H1 (cell line): Measurements from ENCODE around the gene TUBB2B. TPM values are rescaled to one million over a fixed set of nuclear protein-coding genes. Genes with fewer than 3 reads are reported as not detected.

Source experiments
- CTCF ChIA-PET: fragments of 300-600 bp; sonication (Branson Sonifier 250); formaldehyde crosslinking; loops from one replicate; lab custom pipeline; 2021; ENCODE audit not compliant: partially characterized antibody; lab: Charles Lee
- POLR2A ChIA-PET: fragments of 300-600 bp; sonication (Branson Sonifier 250); formaldehyde crosslinking; loops from one replicate; lab custom pipeline; 2021; ENCODE audit warnings: inconsistent platforms; ENCODE audit not compliant: partially characterized antibody; lab: Charles Lee
- DNase-seq, 2 experiments: peaks; one replicate each; pipeline versions ENCODE4 v3.0.0 to v3.0.0-alpha.2; 2010 to 2022; ENCODE audit warnings: low spot score in 2 of 2, low read depth in 1 of 2, mixed read lengths in 1 of 2
- FAIRE-seq: peaks from 2 replicates; lab custom pipeline; 2011; peaks lifted over from hg19 to GRCh38; lab: Jason Lieb, UNC
- H2AFZ ChIP-seq: 2 replicates; pipeline ENCODE4 v1.8.1; 2012; ENCODE audit warnings: low read length, inconsistent platforms
- H2AK5ac ChIP-seq: 2 replicates; pipeline ENCODE4 v1.6.1; 2013; ENCODE audit warnings: low read depth, low read length
- H2BK120ac ChIP-seq: replicated peaks from 2 replicates; pipeline ENCODE3; 2013; ENCODE audit warnings: low read depth, low read length, inconsistent platforms
- H2BK12ac ChIP-seq: 2 replicates; pipeline ENCODE4 v1.6.1; 2013; ENCODE audit warnings: low read depth, low read length
- H2BK15ac ChIP-seq: 2 replicates; pipeline ENCODE4 v1.6.1; 2013; ENCODE audit warnings: low read length
- H2BK20ac ChIP-seq: 2 replicates; pipeline ENCODE4 v1.6.1; 2013; ENCODE audit warnings: low read length
- H2BK5ac ChIP-seq: 2 replicates; pipeline ENCODE4 v1.6.1; 2013; ENCODE audit warnings: low read depth, low read length
- H3K14ac ChIP-seq: 2 replicates; pipeline ENCODE4 v1.6.1; 2013; ENCODE audit warnings: inconsistent platforms; ENCODE audit not compliant: insufficient read length
- H3K18ac ChIP-seq: 2 replicates; pipeline ENCODE4 v1.6.1; 2013; ENCODE audit warnings: low read length; ENCODE audit errors: extremely low read depth
- H3K23ac ChIP-seq: 2 replicates; pipeline ENCODE4 v1.6.1; 2013; ENCODE audit warnings: inconsistent platforms; ENCODE audit not compliant: insufficient read length
- H3K23me2 ChIP-seq: 2 replicates; pipeline ENCODE4 v1.6.1; 2013; ENCODE audit warnings: low read depth, low read length
- H3K27ac ChIP-seq: 2 replicates; pipeline ENCODE4 v1.6.1; 2011; ENCODE audit warnings: low read depth, low read length, inconsistent platforms
- H3K27me3 ChIP-seq, 4 experiments: replicated peaks in 1 of 4; 1 replicate in 1 of 4; 2 replicates in 3 of 4; pipeline versions ENCODE4 v1.6.1 to v1.8.1; 2011 to 2013; ENCODE audit warnings: low read length in 3 of 4, mild to moderate bottlenecking in 3 of 4, inconsistent platforms in 2 of 4, mixed read lengths in 2 of 4, moderate library complexity in 1 of 4; ENCODE audit not compliant: control insufficient read depth in 3 of 4, insufficient read depth in 3 of 4; ENCODE audit errors: extremely low read depth in 1 of 4
- H3K36me3 ChIP-seq, 4 experiments: 2 replicates each; pipeline versions ENCODE4 v1.6.1 to v1.8.1; 2011 to 2013; ENCODE audit warnings: mild to moderate bottlenecking in 4 of 4, low read length in 3 of 4, moderate library complexity in 2 of 4, control low read depth in 1 of 4, inconsistent platforms in 1 of 4; ENCODE audit not compliant: insufficient read depth in 4 of 4, control insufficient read depth in 2 of 4
- H3K4ac ChIP-seq: replicated peaks from 2 replicates; pipeline ENCODE3; 2013; ENCODE audit warnings: low read length, low read depth, mixed read lengths, inconsistent platforms; ENCODE audit not compliant: insufficient read length
- H3K4me1 ChIP-seq, 4 experiments: replicated peaks in 1 of 4; 1 replicate in 1 of 4; 2 replicates in 3 of 4; pipeline versions ENCODE4 v1.6.1 to v1.8.1; 2011 to 2013; ENCODE audit warnings: low read length in 3 of 4, inconsistent platforms in 2 of 4, mixed read lengths in 1 of 4; ENCODE audit not compliant: insufficient read depth in 4 of 4, control insufficient read depth in 3 of 4
- H3K4me2 ChIP-seq, 2 experiments: 2 replicates each; pipeline versions ENCODE4 v1.6.1 to v1.8.1; 2011 to 2013; ENCODE audit warnings: low read depth in 2 of 2, low read length in 2 of 2, control low read depth in 1 of 2, inconsistent platforms in 1 of 2, mild to moderate bottlenecking in 1 of 2; ENCODE audit not compliant: insufficient read depth in 1 of 2
- H3K4me3 ChIP-seq, 4 experiments: fragments of 200-600, 300-600 bp in 1 of 4; sonication (generic), shearing (Covaris generic), sonication (Bioruptor Twin) in 1 of 4; 2 replicates each; pipeline versions ENCODE4 v1.5.1 to v1.8.1; 2011 to 2016; ENCODE audit warnings: low read length in 4 of 4, low read depth in 3 of 4, control low read depth in 2 of 4, inconsistent platforms in 2 of 4, mild to moderate bottlenecking in 2 of 4, mixed read lengths in 1 of 4, moderate library complexity in 1 of 4; ENCODE audit not compliant: insufficient read depth in 2 of 4; ENCODE audit errors: extremely low read depth in 1 of 4
- H3K56ac ChIP-seq: replicated peaks from 2 replicates; pipeline ENCODE3; 2013; ENCODE audit warnings: low read depth, mild to moderate bottlenecking, mixed read lengths, low read length, inconsistent platforms; ENCODE audit not compliant: insufficient read length
- H3K79me1 ChIP-seq: 2 replicates; pipeline ENCODE4 v1.6.1; 2013; ENCODE audit warnings: low read depth, low read length, control low read depth
- H3K79me2 ChIP-seq, 2 experiments: 2 replicates each; pipeline versions ENCODE4 v1.6.1 to v1.8.1; 2012 to 2013; ENCODE audit warnings: low read length in 2 of 2, mild to moderate bottlenecking in 2 of 2, inconsistent platforms in 1 of 2; ENCODE audit not compliant: insufficient read depth in 2 of 2, control insufficient read depth in 1 of 2
- H3K9ac ChIP-seq, 4 experiments: replicated peaks in 1 of 4; 1 replicate in 1 of 4; 2 replicates in 3 of 4; pipeline versions ENCODE4 v1.6.1 to v1.8.1; 2011 to 2013; ENCODE audit warnings: low read depth in 3 of 4, low read length in 3 of 4, control low read depth in 2 of 4, mild to moderate bottlenecking in 2 of 4, moderate library complexity in 2 of 4, inconsistent platforms in 1 of 4; ENCODE audit errors: extremely low read depth in 1 of 4
- H3K9me3 ChIP-seq, 2 experiments: 2 replicates each; pipeline versions ENCODE4 v1.6.1 to v1.8.1; 2012 to 2013; ENCODE audit warnings: mild to moderate bottlenecking in 2 of 2, moderate library complexity in 2 of 2, control low read depth in 1 of 2, inconsistent platforms in 1 of 2, low read depth in 1 of 2, low read length in 1 of 2, mixed read lengths in 1 of 2; ENCODE audit not compliant: insufficient read depth in 2 of 2
- H4K20me1 ChIP-seq, 2 experiments: replicated peaks in 1 of 2; 2 replicates each; pipeline versions ENCODE3 to v1.8.1; 2011 to 2013; ENCODE audit warnings: inconsistent platforms in 2 of 2, low read length in 2 of 2, mild to moderate bottlenecking in 1 of 2; ENCODE audit not compliant: insufficient read depth in 2 of 2, control insufficient read depth in 1 of 2
- H4K5ac ChIP-seq: 2 replicates; pipeline ENCODE4 v1.6.1; 2013; ENCODE audit warnings: low read length, low read depth, mixed read lengths, inconsistent platforms; ENCODE audit not compliant: insufficient read length
- H4K8ac ChIP-seq: 2 replicates; pipeline ENCODE4 v1.8.0; 2013; ENCODE audit warnings: mild to moderate bottlenecking, moderate library complexity, low read length, inconsistent platforms; ENCODE audit not compliant: insufficient read depth; ENCODE audit errors: extremely low read depth
- H4K91ac ChIP-seq: replicated peaks from 2 replicates; pipeline ENCODE3; 2013; ENCODE audit warnings: low read length, mixed read lengths, inconsistent platforms; ENCODE audit not compliant: insufficient read length
- BACH1 ChIP-seq: IDR thresholded peaks from 2 replicates; pipeline ENCODE4 v1.6.1; 2012; ENCODE audit warnings: low read length, improper control_type of control experiment
- BCL11A ChIP-seq, 2 experiments: IDR thresholded peaks; one replicate each; pipeline ENCODE4 v1.6.1; 2011; ENCODE audit warnings: low read depth in 2 of 2, low read length in 2 of 2, mild to moderate bottlenecking in 2 of 2
- EZH2 ChIP-seq: fragments of 200-600 bp; sonication (generic); IDR thresholded peaks from 2 replicates; pipeline ENCODE4 v1.7.1; 2012; ENCODE audit warnings: low read depth, mild to moderate bottlenecking, moderate library complexity, low read length, inconsistent platforms; ENCODE audit not compliant: severe bottlenecking
- GTF2F1 ChIP-seq: IDR thresholded peaks from 2 replicates; pipeline ENCODE4 v1.6.1; 2012; ENCODE audit warnings: low read depth, low read length, improper control_type of control experiment, borderline replicate concordance
- JUN ChIP-seq: IDR thresholded peaks from 2 replicates; pipeline ENCODE4 v1.6.1; 2011; ENCODE audit warnings: low read depth, mild to moderate bottlenecking, improper control_type of control experiment, low read length
- JUND ChIP-seq: IDR thresholded peaks from 2 replicates; pipeline ENCODE4 v1.6.1; 2011; ENCODE audit warnings: mild to moderate bottlenecking, improper control_type of control experiment, low read length
- MAX ChIP-seq: IDR thresholded peaks from 2 replicates; pipeline ENCODE4 v1.6.1; 2012; ENCODE audit warnings: inconsistent platforms
- NRF1 ChIP-seq: IDR thresholded peaks from 2 replicates; pipeline ENCODE4 v1.6.1; 2011; ENCODE audit warnings: mild to moderate bottlenecking, low read depth, low read length, improper control_type of control experiment
- POLR2A ChIP-seq, 2 experiments: IDR thresholded peaks; 1 replicate in 1 of 2; 2 replicates in 1 of 2; pipeline ENCODE4 v1.6.1; 2011; ENCODE audit warnings: low read depth in 2 of 2, low read length in 2 of 2, mild to moderate bottlenecking in 2 of 2; ENCODE audit errors: control extremely low read depth in 1 of 2
- RXRA ChIP-seq: IDR thresholded peaks from 2 replicates; pipeline ENCODE4 v1.6.1; 2011; ENCODE audit warnings: low read depth, mild to moderate bottlenecking, low read length, moderate library complexity; ENCODE audit not compliant: insufficient read depth
- SIRT6 ChIP-seq: IDR thresholded peaks from one replicate; pipeline ENCODE4 v1.7.1; 2012; ENCODE audit warnings: low read length, inconsistent platforms
- SP1 ChIP-seq: IDR thresholded peaks from 2 replicates; pipeline ENCODE4 v1.6.1; 2011; ENCODE audit warnings: low read depth, low read length
- SUZ12 ChIP-seq: fragments of 200-600 bp; sonication (generic); IDR thresholded peaks from 2 replicates; pipeline ENCODE4 v1.6.1; 2012; ENCODE audit warnings: mild to moderate bottlenecking, inconsistent platforms, low read length, moderate library complexity, mixed read lengths
- TBP ChIP-seq: IDR thresholded peaks from 2 replicates; pipeline ENCODE4 v1.6.1; 2011; ENCODE audit warnings: low read depth, low read length, improper control_type of control experiment
- TEAD4 ChIP-seq: IDR thresholded peaks from 2 replicates; pipeline ENCODE4 v1.6.1; 2012; ENCODE audit warnings: low read depth, low read length, inconsistent platforms, mixed read lengths
- ZNF274 ChIP-seq: IDR thresholded peaks from 2 replicates; pipeline ENCODE4 v1.7.0; 2012; ENCODE audit warnings: low read length, borderline replicate concordance; ENCODE audit errors: extremely low read depth
- WGBS, 2 experiments: shearing (Covaris generic) in 1 of 2; methylation state at CpG; one replicate each; pipeline versions ENCODE4 v1.1.6 to v1.1.7; 2013 to 2015; ENCODE audit warnings: low lambda C conversion rate in 2 of 2, mixed read lengths in 2 of 2, inconsistent platforms in 1 of 2, low coverage in 1 of 2, missing lambda C conversion rate in 1 of 2; ENCODE audit not compliant: insufficient replicate concordance in 2 of 2, insufficient coverage in 1 of 2, insufficient read length in 1 of 2; ENCODE audit errors: extremely low coverage in 1 of 2, missing lambda C conversion rate in 1 of 2; 5-methylcytosine and 5-hydroxymethylcytosine counted together
- polyA plus RNA-seq, 7 experiments: library from polyadenylated mRNA; depleted of rRNA in 3 of 7; stranded (reverse) in 5 of 7; unstranded in 2 of 7; fragments of >200 nt in 5 of 7; fragments of 200-250 nt in 2 of 7; gene quantifications; 1 replicate in 5 of 7; 2 replicates in 1 of 7; 4 replicates in 1 of 7; pipeline versions ENCODE4 v1.2.1 to v1.2.3, GENCODE V29; 2011 to 2013; ENCODE audit warnings: missing spikeins in 2 of 7, mixed read lengths in 2 of 7
- total RNA-seq: library from RNA; stranded (reverse); fragmentation: NEBNext Ultra II Directional; extraction: Animal tissue kit (Norgen Biotek cat#: 25700); gene quantifications from 2 replicates; pipeline ENCODE4 v1.2.1, GENCODE V29; 2021

The TUBB2B gene
- total and polyA plus RNA-seq, 2 of the 8 experiments (the other 6 are each of a cell fraction or from before 2014, with no cell fraction given): 612 to 722 TPM

- no peak overlapping the region for H2BK120ac ChIP-seq
- DNase-seq (no peak), FAIRE-seq (no peak)
- H3K14ac ChIP-seq: no peak overlapping the region
- no peak overlapping the region for H2BK12ac ChIP-seq
- no peaks in the 10 kb centered on the region for H3K23me2 ChIP-seq
- no peak overlapping the region for H3K4me2 ChIP-seq
- H2BK20ac ChIP-seq: no peak overlapping the region
- no peak overlapping the region for H3K4ac ChIP-seq
- no peak overlapping the region for H4K8ac ChIP-seq
- H3K56ac ChIP-seq: no peak overlapping the region
- peaks cover 19% of the 10 kb centered on the region for H3K79me1 ChIP-seq
- no peak overlapping the region for H3K27ac ChIP-seq
- peaks cover 4 to 62% of the 10 kb centered on the region in 2 experiments; a peak in 3 of 4 replicates for H3K79me2 ChIP-seq
- H2AFZ ChIP-seq: no peak overlapping the region
- H3K4me1 ChIP-seq: peaks cover 1 to 5% (median 2%) of the 10 kb centered on the region in 4 experiments; a peak in 2 of 7 replicates
- H3K18ac ChIP-seq: no peak overlapping the region
- H3K36me3 ChIP-seq: peaks cover 6 to 49% (median 19%) of the 10 kb centered on the region in 4 experiments; a peak in 7 of 8 replicates
- no peak overlapping the region for H3K23ac ChIP-seq
- no peak overlapping the region for H2BK5ac ChIP-seq
- no peak overlapping the region for H2BK15ac ChIP-seq
- H3K27me3 ChIP-seq: no peaks in the 10 kb centered on the region
- 74% methylated on average over 9 of the region's 9 CpGs; no CpG with 5 or more reads in 1 of the 2 experiments for WGBS, 2 experiments
- H4K20me1 ChIP-seq: peaks cover 16 to 43% of the 10 kb centered on the region in 2 experiments
- no peaks in the 10 kb centered on the region for H3K9me3 ChIP-seq
- no peak overlapping the region for H4K5ac ChIP-seq
- no peak overlapping the region for H3K4me3 ChIP-seq
- ChIA-PET CTCF (interaction anchor here (0.7 to 4.4 kb wide), 8 partner anchors 13 to 713 kb away, joined by 3 to 23 read pairs (median 3); no protein-coding TSS in a partner anchor), POLR2A (interaction anchor here (0.6 to 1.7 kb wide), 2 partner anchors 14 to 347 kb away, joined by 3 to 4 read pairs; no protein-coding TSS in a partner anchor)
- H2AK5ac ChIP-seq: no peak overlapping the region
- H4K91ac ChIP-seq: no peak overlapping the region
- no peak overlapping the region for H3K9ac ChIP-seq
- TF ChIP-seq TBP: no peak
- no peak for TF ChIP-seq RXRA
- no peak for TF ChIP-seq BCL11A (IDR thresholded peaks at IDR 0.05; ENCODE audit: low read depth in 2 of 2, low read length in 2 of 2)
- TF ChIP-seq NRF1: no peak
- no peak for TF ChIP-seq TEAD4
- no peak for TF ChIP-seq SIRT6
- no peak for TF ChIP-seq MAX
- no peak for TF ChIP-seq SUZ12
- TF ChIP-seq BACH1: no peak
- TF ChIP-seq GTF2F1: no peak
- TF ChIP-seq ZNF274: no peak
- no peak for TF ChIP-seq SP1
- no peak for TF ChIP-seq POLR2A (IDR thresholded peaks at IDR 0.05; ENCODE audit: control extremely low read depth in 1 of 2, low read depth in 2 of 2, low read length in 2 of 2)
- TF ChIP-seq JUN: no peak
- TF ChIP-seq EZH2: no peak
- no peak for TF ChIP-seq JUND
Measured at GRCh38 chr6:3265671-3266070, 38.2 kb upstream of the TUBB2B start.
